HG03095 (cell line): ENCODE results near the gene FEM1B.

Experiments
- ATAC-seq: cut with Tn5 transposase; IDR thresholded peaks from one replicate; pipeline ENCODE4 v1.9.1; 2021; ENCODE audit warnings: moderate library complexity; ENCODE audit not compliant: unreplicated experiment

Gene FEM1B

GRCh38 chr15:68341760-68342725 is 64.5 kb downstream of the FEM1B start:
- no peak for ATAC-seq

- no peak for ATAC-seq
Observed at GRCh38 chr15:68343579-68344225, 66.2 kb downstream of the FEM1B start.

DNA sequence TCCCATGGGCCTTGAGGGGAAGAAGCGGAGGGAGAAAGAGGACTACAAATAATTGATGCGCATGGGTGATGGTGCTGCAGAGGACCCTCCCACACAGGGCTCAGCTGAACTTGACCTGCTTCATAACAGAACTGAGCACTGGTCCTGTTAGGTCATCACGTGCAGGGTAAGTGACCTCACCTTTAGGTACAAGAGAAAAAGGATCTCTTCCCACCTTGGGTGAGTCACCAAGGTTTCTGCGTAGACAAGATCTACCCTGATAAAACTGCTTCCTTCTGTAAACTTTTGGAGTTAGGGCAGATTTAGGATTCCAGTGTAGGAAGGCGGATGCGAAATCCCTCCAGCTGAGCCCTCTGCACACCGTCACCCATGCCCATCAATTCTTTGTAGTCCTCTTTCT is 67.1 kb downstream of the FEM1B start:
- no peak for ATAC-seq
